Fibroblast of upper back skin (primary cell): Measurements from ENCODE around the gene MARCO.
"Not testable (repeated sequence)": the region's sequence is repeated elsewhere in the genome, so short reads cannot be mapped to it uniquely, and the experiment has no call there.

Experiments used
- DNase-seq: peaks from one replicate; pipeline ENCODE4 v3.0.0-alpha.2; 2013

MARCO gene

GRCh38 chr2:118975133-118975532, 33.1 kb downstream of the MARCO start:
- no peak for DNase-seq

DNA sequence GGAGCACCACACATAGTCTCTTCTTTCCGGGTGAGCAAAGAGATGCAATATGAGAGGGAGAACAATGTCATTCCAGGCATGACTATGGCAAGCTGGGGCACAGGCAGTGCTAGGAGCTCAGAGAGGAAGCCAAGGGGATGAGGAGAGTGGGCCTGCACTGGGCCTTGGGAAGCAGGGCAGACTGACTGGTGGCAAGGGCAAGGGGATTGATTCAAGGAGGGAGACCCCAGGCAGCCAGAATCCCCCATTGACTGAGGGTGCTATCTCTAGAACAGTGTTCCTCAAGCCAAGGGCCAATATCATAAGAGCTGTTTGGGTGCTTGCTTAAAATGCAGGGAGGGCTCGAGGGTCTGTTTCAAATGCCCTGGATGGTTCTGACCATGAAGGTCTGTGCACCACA, 36.1 kb downstream of the MARCO start:
- DNase-seq, result no peak

DNA sequence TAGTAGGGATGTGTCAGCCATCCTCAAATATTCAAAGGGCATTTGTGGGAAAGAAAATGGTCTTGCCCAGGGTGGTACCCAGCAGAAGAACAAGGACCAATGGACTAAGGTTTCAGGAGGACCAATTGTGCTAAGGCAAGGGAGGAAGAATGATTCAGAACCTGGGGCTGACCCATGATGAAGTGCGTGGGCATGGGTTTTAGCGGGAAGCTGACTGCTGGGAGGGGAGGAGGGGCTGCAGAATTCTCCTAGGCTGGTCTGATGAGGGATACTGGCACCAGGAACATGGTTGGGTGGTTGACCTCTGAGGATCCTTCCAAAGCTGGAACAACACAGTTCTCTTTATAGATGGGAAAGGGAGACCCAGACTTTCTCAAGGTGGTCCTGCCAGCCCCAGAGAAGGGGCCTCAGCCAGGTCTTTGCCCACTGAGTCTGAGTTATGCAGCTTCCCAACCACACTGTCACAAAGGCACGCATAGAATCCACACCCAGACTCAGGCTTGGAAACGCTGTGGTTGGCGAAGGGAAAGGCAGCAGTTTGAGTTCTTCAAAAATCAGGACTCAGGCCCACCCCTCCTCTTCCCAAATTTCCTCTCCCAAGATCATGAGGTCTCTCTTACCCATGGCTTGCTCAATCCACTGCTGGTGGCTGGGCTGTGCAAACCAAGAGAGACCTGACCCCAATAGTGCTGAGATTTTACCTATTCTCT, 37.3 kb downstream of the MARCO start:
- DNase-seq, result no peak

GRCh38 chr2:118980022-118980421, 38.0 kb downstream of the MARCO start:
- DNase-seq, result no peak

- DNase-seq, result no peak
Observed at GRCh38 chr2:118980573-118980972, 38.6 kb downstream of the MARCO start.

- no peak for DNase-seq
Observed at GRCh38 chr2:118981632-118982031, 39.6 kb downstream of the MARCO start.

GRCh38 chr2:118982039-118982438, 40.0 kb downstream of the MARCO start:
- no peak for DNase-seq

- DNase-seq, result no peak
Observed at GRCh38 chr2:118983133-118983532, 41.1 kb downstream of the MARCO start.

- no peak for DNase-seq
Observed at GRCh38 chr2:118983915-118984314, 41.9 kb downstream of the MARCO start.

GRCh38 chr2:118986738-118987137, 44.7 kb downstream of the MARCO start:
- DNase-seq, result no peak

DNA sequence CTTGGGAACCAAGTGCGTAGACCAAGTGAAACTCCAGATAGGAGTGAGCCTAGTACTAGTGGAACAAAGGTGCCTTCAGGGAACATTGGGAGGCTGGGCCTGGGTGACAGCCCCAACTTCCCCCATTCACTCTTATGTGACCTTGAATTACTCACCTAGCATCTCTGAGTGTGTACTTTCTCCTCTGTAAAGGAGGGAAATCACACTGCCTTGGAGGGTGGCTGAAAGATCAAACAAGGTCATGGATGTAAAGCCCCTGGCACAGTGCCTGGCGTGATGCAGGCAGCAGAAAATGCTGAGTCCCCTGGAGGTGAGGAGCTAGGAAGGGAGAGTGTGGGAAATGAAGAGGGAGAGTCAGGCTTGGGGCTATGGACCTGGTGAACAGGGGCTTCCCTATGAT, 45.9 kb downstream of the MARCO start:
- DNase-seq, result no peak

- DNase-seq, result no peak
Observed at GRCh38 chr2:118988706-118989105, 46.7 kb downstream of the MARCO start.

GRCh38 chr2:118989481-118989880, 47.5 kb downstream of the MARCO start:
- DNase-seq, result no peak

DNA sequence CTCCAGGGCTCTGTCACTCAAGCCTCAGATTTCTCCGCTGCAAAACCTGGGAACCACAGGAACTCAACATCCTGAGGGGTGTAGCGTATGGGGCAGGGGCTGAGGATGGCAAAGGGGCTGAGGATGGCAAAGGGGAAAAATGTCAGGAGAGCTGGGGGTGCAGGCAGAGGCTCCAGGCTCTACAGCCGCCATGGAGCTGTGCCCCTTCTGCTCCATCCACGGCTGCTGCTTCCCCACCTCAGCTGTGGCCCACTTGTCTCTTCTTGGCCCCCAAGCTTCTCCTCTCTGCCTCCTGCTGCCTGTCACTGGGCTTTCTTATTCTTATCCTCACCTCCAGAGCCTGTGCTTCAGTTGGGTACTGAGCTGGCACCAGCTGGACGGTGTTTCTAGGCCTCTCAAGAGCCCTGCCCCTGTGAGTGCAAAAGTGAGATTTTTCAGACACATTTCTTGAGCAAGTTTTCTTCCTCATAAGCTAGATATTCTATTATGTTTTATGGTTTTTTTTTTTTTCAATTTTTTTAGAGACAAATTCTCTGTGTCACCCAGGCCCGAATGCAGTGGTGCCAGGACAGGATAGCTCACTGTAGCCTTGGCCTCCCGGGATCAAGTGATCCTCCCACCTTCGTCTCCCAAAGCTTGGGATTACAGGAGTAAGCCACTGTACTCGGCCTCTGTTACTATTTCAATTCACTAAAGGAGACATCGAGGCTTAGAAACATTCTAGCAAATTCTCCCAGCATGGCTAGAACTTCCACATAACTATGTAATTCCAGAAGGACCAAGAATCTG, 49.0 kb downstream of the MARCO start:
- no peak for DNase-seq

- no peak for DNase-seq
Observed at GRCh38 chr2:118991554-118991953, 49.6 kb downstream of the MARCO start.

DNA sequence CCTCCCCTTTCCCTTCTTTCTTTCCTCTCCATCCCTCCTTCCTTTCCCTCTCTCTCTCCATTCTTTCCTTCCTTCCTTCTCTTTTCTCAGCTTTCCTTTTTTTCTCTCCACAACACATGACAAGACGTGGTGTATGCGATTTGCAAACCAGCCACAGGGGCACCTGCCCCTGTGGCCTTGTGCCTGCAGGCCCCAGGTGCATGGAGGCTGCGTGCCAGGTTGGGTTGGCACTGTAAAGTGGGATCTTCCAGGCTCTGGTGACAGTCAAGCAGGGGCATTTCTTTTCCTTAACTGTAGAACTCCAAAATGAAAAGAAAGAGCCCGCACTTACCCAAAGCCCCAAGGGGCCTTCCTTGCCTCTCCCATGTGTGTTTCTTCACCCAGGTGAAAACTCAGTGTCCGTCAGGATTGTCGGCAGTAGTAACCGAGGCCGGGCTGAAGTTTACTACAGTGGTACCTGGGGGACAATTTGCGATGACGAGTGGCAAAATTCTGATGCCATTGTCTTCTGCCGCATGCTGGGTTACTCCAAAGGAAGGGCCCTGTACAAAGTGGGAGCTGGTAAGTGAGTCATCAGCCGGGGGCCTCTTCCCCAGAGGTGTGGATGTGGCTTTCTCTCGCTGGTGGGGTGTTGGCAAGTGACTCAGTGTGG, 50.9 kb downstream of the MARCO start:
- DNase-seq, result no peak

DNA sequence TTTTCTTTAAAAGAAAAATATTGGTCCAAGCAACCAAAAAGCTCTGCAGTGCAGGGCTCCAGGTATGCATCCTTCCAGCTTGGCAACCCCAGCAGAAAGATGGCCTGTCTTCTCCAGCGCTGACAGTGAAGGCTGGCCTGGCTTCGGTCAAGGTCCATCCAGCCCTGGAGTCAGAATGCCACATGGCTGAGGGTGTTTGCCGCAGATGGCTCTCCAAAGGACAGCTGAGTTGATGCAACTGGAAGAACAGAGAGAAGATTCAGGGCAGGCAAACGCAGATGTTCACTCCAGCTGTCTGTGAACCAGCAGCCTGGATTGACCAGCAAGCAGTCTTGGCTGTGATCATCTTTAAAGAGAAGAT, 51.4 kb downstream of the MARCO start:
- no peak for DNase-seq

GRCh38 chr2:118994172-118994700, 52.2 kb downstream of the MARCO start:
- no peak for DNase-seq

DNA sequence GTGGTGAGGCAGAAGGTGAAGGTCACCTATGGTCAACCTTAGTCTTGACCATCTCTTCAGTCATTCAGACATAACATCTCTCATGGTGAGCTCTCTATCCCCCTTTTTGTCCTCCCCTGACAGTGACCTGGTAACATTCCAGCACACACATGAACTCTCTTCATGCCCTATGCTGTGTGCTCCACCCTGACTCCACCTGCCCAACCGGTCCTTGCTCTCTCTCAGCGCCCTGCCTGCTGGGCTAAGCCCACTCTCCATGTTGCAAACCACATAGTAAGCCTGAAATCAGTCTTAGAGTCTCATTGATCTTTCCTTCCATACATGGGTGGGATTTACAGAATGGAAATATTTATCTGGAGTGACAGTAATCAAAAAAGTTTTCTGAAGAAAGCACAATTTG, 52.8 kb downstream of the MARCO start:
- DNase-seq, result no peak

DNA sequence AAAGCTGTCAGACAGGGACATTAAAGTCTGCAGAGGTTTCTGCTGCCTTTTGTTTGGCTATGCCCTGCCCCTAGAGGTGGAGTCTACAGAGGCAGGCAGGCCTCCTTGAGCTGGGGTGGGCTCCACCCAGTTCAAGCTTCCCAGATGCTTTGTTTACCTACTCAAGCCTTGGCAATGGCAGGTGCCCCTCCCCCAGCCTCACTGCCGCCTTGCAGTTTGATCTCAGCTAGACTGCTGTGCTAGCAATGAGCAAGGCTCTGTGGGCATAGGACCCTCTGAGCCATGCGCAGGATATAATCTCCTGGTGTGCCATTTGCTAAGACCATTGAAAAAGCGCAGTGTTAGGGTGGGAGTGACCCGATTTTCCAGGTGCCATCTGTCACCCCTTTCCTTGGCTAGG, 61.9 kb downstream of the MARCO start:
- not testable (repeated sequence) for DNase-seq

- DNase-seq, result no peak
Observed at GRCh38 chr2:119004602-119005001, 62.6 kb downstream of the MARCO start.

DNA sequence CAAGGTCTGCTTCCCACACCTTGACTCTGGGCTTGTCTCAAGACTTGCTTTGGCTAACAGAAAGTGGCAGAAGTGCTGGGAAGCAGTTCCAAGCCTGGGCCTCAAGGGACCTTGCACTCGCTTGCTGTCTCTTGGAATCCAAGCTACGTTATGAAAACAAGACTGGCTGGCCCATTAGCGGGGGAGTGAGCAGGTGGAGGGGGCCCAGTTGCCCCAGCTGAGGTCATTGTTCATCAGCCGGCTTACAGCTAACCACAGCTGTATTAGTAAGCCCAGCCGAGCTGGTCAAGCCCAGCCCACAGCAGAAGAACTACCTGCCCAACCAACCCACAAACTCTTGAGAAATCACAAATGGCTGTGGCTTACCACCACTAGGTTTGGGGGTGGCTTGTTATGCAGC, 63.1 kb downstream of the MARCO start:
- no peak for DNase-seq

GRCh38 chr2:119005555-119005954, 63.6 kb downstream of the MARCO start:
- DNase-seq, result no peak

DNA sequence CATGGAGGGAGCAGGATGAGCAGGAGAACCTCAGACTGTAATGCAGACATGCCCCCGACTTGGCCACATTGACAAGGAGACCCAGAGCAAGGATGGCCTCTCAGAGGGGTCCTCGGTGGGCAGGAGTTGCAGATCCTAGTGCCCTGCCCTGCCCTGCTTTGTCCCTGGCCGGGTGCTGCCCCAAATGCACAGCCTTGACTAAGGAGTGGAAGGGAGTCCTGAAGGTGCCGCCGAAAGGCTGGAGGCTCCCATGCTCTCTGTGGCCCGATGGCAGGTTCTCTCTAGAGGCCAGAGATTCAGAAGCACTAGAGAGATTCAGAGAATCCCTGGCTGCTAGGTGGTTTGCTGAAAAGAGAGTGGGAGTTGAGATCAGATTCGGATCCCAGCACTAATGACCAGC, 64.4 kb downstream of the MARCO start:
- no peak for DNase-seq
